K562 (cell line): ENCODE measurements around the gene CARMIL1. TPM values are rescaled to one million over a fixed set of nuclear protein-coding genes. Genes with fewer than 3 reads are reported as not detected.

Experiments used
- ATAC-seq: fragments of 200-7000 bp; cut with Tn5 transposase; 3 replicates; pipeline ENCODE4 v1.9.1; 2020; ENCODE audit warnings: moderate library complexity
- BruUV-seq: library from RNA; stranded (reverse); fragments of 400-500 nt; replicated peaks from 2 replicates; lab custom pipeline; 2021; lab: Mats Ljungman, UMichigan
- CTCF ChIA-PET: fragments of 300-600 bp; formaldehyde crosslinking; extraction: SDS; loops from one replicate; lab custom pipeline; 2021; ENCODE audit warnings: low intra/inter-chr PET ratio; lab: Yijun Ruan, JAX
- POLR2A ChIA-PET: fragments of 300-600, 350-650 bp; sonication (Branson Sonifier 250); formaldehyde crosslinking; extraction: SDS; loops from one replicate; lab custom pipeline; 2021; ENCODE audit warnings: antibody characterized with exemption, inconsistent platforms; lab: Yijun Ruan, JAX
- DNase-seq, 4 experiments: peaks; one replicate each; pipeline versions ENCODE4 v3.0.0 to v3.0.0-alpha.2; 2011 to 2018; ENCODE audit warnings: low spot score in 3 of 4, mixed read lengths in 3 of 4; ENCODE audit errors: extremely low read depth in 1 of 4
- FAIRE-seq: peaks from 2 replicates; lab custom pipeline; 2011; peaks lifted over from hg19 to GRCh38; lab: Jason Lieb, UNC
- H2AFZ ChIP-seq: 2 replicates; pipeline ENCODE4 v1.6.0; 2011; ENCODE audit warnings: low read depth, low read length, control low read depth, inconsistent platforms
- H3K27ac ChIP-seq: fragments of 200-600 bp; 3 replicates; pipeline ENCODE4 v1.8.0; 2011; ENCODE audit warnings: low read depth, mild to moderate bottlenecking, control low read depth, inconsistent platforms, low read length, moderate library complexity, mixed read lengths; ENCODE audit errors: extremely low read depth
- H3K27me3 ChIP-seq, 2 experiments: fragments of 300-600 bp in 1 of 2; 2 replicates in 1 of 2; 3 replicates in 1 of 2; pipeline versions ENCODE4 v1.6.0 to v1.8.0; 2011; ENCODE audit warnings: inconsistent platforms in 2 of 2, low read length in 2 of 2, mild to moderate bottlenecking in 1 of 2, mixed read lengths in 1 of 2, moderate library complexity in 1 of 2; ENCODE audit not compliant: control insufficient read depth in 2 of 2, insufficient read depth in 2 of 2
- H3K36me3 ChIP-seq: fragments of 300-600 bp; 3 replicates; pipeline ENCODE4 v1.8.0; 2011; ENCODE audit warnings: mild to moderate bottlenecking, low read length, inconsistent platforms; ENCODE audit not compliant: control insufficient read depth, insufficient read depth
- H3K4me1 ChIP-seq, 2 experiments: fragments of 200-600 bp in 1 of 2; replicated peaks in 1 of 2; 2 replicates in 1 of 2; 3 replicates in 1 of 2; pipeline versions ENCODE4 v1.5.1 to v1.8.0; 2011; ENCODE audit warnings: inconsistent platforms in 2 of 2, low read length in 2 of 2, mild to moderate bottlenecking in 1 of 2, mixed read lengths in 1 of 2, moderate library complexity in 1 of 2; ENCODE audit not compliant: control insufficient read depth in 2 of 2, insufficient read depth in 2 of 2
- H3K4me2 ChIP-seq: 2 replicates; pipeline ENCODE4 v1.6.1; 2011; ENCODE audit warnings: low read length, control low read depth, inconsistent platforms, mixed read lengths; ENCODE audit not compliant: insufficient read depth
- H3K4me3 ChIP-seq: fragments of 200-600 bp; sonication (generic), shearing (Covaris generic); 2 replicates; pipeline ENCODE4 v1.5.1; 2016; ENCODE audit warnings: control low read depth, inconsistent platforms
- H3K79me2 ChIP-seq: fragments of 200-600 bp; 3 replicates; pipeline ENCODE4 v1.8.0; 2011; ENCODE audit warnings: low read length, inconsistent platforms; ENCODE audit not compliant: control insufficient read depth, insufficient read depth
- H3K9ac ChIP-seq, 2 experiments: 2 replicates each; pipeline versions ENCODE4 v1.6.0 to v1.6.1; 2011; ENCODE audit warnings: low read depth in 2 of 2, low read length in 2 of 2, control low read depth in 1 of 2, inconsistent platforms in 1 of 2, mild to moderate bottlenecking in 1 of 2, mixed read lengths in 1 of 2; ENCODE audit not compliant: insufficient read depth in 1 of 2
- H3K9me1 ChIP-seq: one replicate; pipeline ENCODE4 v1.6.0; 2011; ENCODE audit warnings: inconsistent platforms, mild to moderate bottlenecking, low read length, moderate library complexity; ENCODE audit not compliant: control insufficient read depth, insufficient read depth
- H3K9me3 ChIP-seq: replicated peaks from 2 replicates; pipeline ENCODE4 v1.5.1; 2011; ENCODE audit warnings: low read depth, low read length, inconsistent platforms; ENCODE audit not compliant: control insufficient read depth, insufficient read depth
- H4K20me1 ChIP-seq: replicated peaks from 2 replicates; pipeline ENCODE4 v1.6.1; 2011; ENCODE audit warnings: low read length, inconsistent platforms, mixed read lengths; ENCODE audit not compliant: control insufficient read depth, insufficient read depth
- BDP1 ChIP-seq: IDR thresholded peaks from 3 replicates; pipeline ENCODE4 v1.6.1; 2011; ENCODE audit not compliant: insufficient read length, insufficient read depth
- CCNT2 ChIP-seq: IDR thresholded peaks from 2 replicates; pipeline ENCODE4 v1.6.1; 2011; ENCODE audit warnings: borderline replicate concordance, low read depth, mild to moderate bottlenecking, moderate library complexity, mixed read lengths, low read length; ENCODE audit not compliant: insufficient read length; ENCODE audit errors: extremely low read depth
- CREBBP ChIP-seq: IDR thresholded peaks from one replicate; pipeline ENCODE4 v1.6.1; 2012; ENCODE audit warnings: low read depth, mild to moderate bottlenecking, control low read depth, inconsistent platforms, low read length
- EP400 ChIP-seq: fragments of 450-650 bp; IDR thresholded peaks from 2 replicates; pipeline ENCODE4 v1.6.1; 2017; ENCODE audit warnings: antibody characterized with exemption, mild to moderate bottlenecking, moderate library complexity
- EZH2 ChIP-seq: IDR thresholded peaks from 2 replicates; pipeline ENCODE4 v1.6.1; 2012; ENCODE audit warnings: low read depth, mild to moderate bottlenecking, inconsistent platforms, low read length, borderline replicate concordance
- GTF2E2 ChIP-seq: fragments of 200-800 bp; sonication (Bioruptor generic); IDR thresholded peaks from 2 replicates; pipeline ENCODE4 v1.6.1; 2016; ENCODE audit warnings: missing genetic modification characterization, missing compliant biosample characterization
- HCFC1 ChIP-seq: IDR thresholded peaks from 2 replicates; pipeline ENCODE4 v1.6.1; 2012; ENCODE audit warnings: low read depth, low read length, improper control_type of control experiment
- HNRNPL ChIP-seq: fragments of 200-400 bp; formaldehyde crosslinking; IDR thresholded peaks from 2 replicates; pipeline ENCODE4 v1.6.1; 2017; ENCODE audit warnings: low read depth, mild to moderate bottlenecking, low read length
- KLF13 ChIP-seq: fragments of 450-650 bp; IDR thresholded peaks from 2 replicates; pipeline ENCODE4 v1.6.1; 2016; ENCODE audit warnings: missing genetic modification characterization, low read depth, mild to moderate bottlenecking, missing compliant biosample characterization, moderate library complexity, borderline replicate concordance
- NFIC ChIP-seq: fragments of 450-650 bp; IDR thresholded peaks from 2 replicates; pipeline ENCODE4 v1.6.1; 2017; ENCODE audit warnings: mild to moderate bottlenecking, inconsistent platforms
- PRMT5 ChIP-seq: sonication (generic); formaldehyde crosslinking; IDR thresholded peaks from 2 replicates; pipeline ENCODE4 v1.5.0; 2020; ENCODE audit warnings: missing genetic modification reagents
- RBBP5 ChIP-seq: fragments of 200-600 bp; sonication (generic); IDR thresholded peaks from 2 replicates; pipeline ENCODE4 v1.6.1; 2012; ENCODE audit warnings: borderline replicate concordance, mild to moderate bottlenecking, low read length, control low read depth, inconsistent platforms; ENCODE audit not compliant: insufficient read depth, poor library complexity, severe bottlenecking
- RBM14 ChIP-seq: fragments of 200-400 bp; formaldehyde crosslinking; IDR thresholded peaks from 2 replicates; pipeline ENCODE4 v1.6.1; 2018; ENCODE audit warnings: low read depth, mild to moderate bottlenecking, low read length, moderate library complexity, borderline replicate concordance; ENCODE audit not compliant: insufficient read depth
- TAL1 ChIP-seq: fragments of 450-650 bp; IDR thresholded peaks from 2 replicates; pipeline ENCODE4 v1.6.1; 2016; ENCODE audit warnings: mild to moderate bottlenecking
- U2AF1 ChIP-seq: fragments of 200-400 bp; formaldehyde crosslinking; optimal IDR thresholded peaks from 2 replicates; pipeline ENCODE3; 2017; ENCODE audit warnings: mild to moderate bottlenecking, low read depth, low read length, moderate library complexity
- ZNF140 ChIP-seq: fragments of 250-450 bp; sonication (Bioruptor Pico); IDR thresholded peaks from 2 replicates; pipeline ENCODE4 v1.8.0; 2021; ENCODE audit warnings: moderate library complexity, mild to moderate bottlenecking, inconsistent platforms
- ZNF239 ChIP-seq: fragments of 250-450 bp; sonication (Bioruptor Pico); IDR thresholded peaks from 2 replicates; pipeline ENCODE4 v1.4.0; 2020; ENCODE audit warnings: mild to moderate bottlenecking
- ZNF354B ChIP-seq: fragments of 250-450 bp; sonication (Bioruptor Pico); IDR thresholded peaks from 2 replicates; pipeline ENCODE4 v1.4.0; 2020
- WGBS: fragments of 100-300 bp; shearing (Covaris generic); methylation state at CpG from one replicate; pipeline ENCODE4 v1.1.6; 2016; ENCODE audit warnings: low coverage, mixed read lengths; ENCODE audit not compliant: insufficient coverage; ENCODE audit errors: missing lambda C conversion rate; 5-methylcytosine and 5-hydroxymethylcytosine counted together
- in situ Hi-C: fragments of 300-500 bp; cut with MboI; formaldehyde crosslinking; loops from 4 replicates; pipeline ENCODE4 v1.15.0; 2018; ENCODE audit warnings: inconsistent platforms, mixed read lengths
- intact Hi-C: fragments of 100-400 bp; cut with micrococcal nuclease; formaldehyde crosslinking; loops from 2 replicates; pipeline ENCODE4 v1.14.2; 2022
- polyA plus RNA-seq, 8 experiments: library from polyadenylated mRNA; depleted of rRNA in 4 of 8; stranded (reverse) in 5 of 8; unstranded in 3 of 8; fragments of >200 nt; fragmentation: Nextera tagmentation in 2 of 8; fragmentation: Illumina TruSeq in 1 of 8; extraction: Ambion mirVana in 2 of 8; extraction: Trizol in 1 of 8; gene quantifications; 2 replicates each; pipeline versions ENCODE4 v1.2.1 to v1.2.3, GENCODE V29; 2011 to 2014; ENCODE audit warnings: inconsistent platforms in 1 of 8, missing spikeins in 1 of 8
- total RNA-seq, 7 experiments: library from RNA; depleted of rRNA in 6 of 7; stranded (reverse); fragments of >200 nt in 6 of 7; fragmentation: Illumina TruSeq in 2 of 7; extraction: Trizol in 2 of 7; gene quantifications; 2 replicates each; pipeline versions ENCODE4 v1.2.1 to v1.2.3, GENCODE V29; 2011 to 2021; ENCODE audit warnings: low replicate concordance in 1 of 7
- TF ChIP-seq, protein P1 (sequence below): fragments of 450-650 bp; formaldehyde crosslinking; IDR thresholded peaks from 2 replicates; pipeline ENCODE4 v1.4.0; 2020; ENCODE audit warnings: mild to moderate bottlenecking

Gene CARMIL1
- total and polyA plus RNA-seq, 9 of the 15 experiments (the other 6 are each of a cell fraction or from before 2014, with no cell fraction given), result 0.04 to 0.32 (median 0.10) TPM; not detected in 1

DNA sequence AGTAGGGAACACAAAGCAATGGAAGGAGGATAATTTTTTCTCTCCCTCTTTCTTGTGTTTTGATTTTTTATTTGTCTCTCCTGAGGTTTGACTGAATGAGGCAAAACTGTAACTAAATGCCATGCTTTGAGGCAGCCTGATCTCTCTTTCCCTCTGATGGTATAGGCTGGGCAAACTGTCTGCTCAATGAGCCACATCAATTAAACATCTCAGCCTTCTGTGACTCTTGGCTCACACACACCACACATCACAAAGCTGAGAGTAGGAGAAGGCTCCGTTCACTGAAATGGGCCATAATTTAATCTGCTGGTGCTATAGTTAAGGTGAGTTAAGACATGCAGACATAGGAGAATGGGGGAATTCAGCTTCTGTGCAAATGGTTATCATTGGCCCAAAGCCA lies 344.7 kb downstream of the CARMIL1 start:
- intact Hi-C loops, result no loop called here
- BruUV-seq, result no TSS peak
- 0% methylated on average over 1 of the region's 1 CpG for WGBS

DNA sequence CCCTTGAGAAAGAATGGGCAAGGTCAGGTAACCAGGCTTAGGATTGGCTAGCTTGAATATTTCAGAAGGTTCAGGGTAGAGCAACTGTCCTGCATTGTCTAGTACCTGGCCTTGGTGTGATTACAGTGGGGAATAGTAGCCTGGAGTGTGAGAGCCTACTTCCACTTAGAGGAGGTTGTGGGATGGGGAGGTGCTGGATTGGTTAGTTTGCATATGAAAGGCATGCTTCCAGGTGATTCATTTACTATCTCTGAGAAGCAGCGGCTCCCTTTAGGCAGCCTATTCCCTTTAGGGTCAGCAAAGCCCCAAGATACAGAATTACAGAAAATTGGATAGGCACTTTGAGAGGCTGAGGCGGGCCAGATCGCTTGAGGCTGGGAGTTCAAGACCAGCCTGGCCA lies 347.8 kb downstream of the CARMIL1 start:
- Histone ChIP-seq H3K9me3 (no peaks in the 10 kb centered on the region), H3K9me1 (no peaks in the 10 kb centered on the region), H4K20me1 (0 out of 2 replicates have a peak, but pooled peaks cover 3% of the 10 kb centered on the region), H3K4me2 (no peak overlapping the region), H2AFZ (no peak overlapping the region), H3K27me3 (peaks cover 2 to 10% of the 10 kb centered on the region in 2 experiments; a peak in 2 of 5 replicates), H3K4me3 (no peak overlapping the region), H3K4me1 (no peaks in the 10 kb centered on the region), H3K36me3 (no peaks in the 10 kb centered on the region), H3K9ac (no peak overlapping the region), H3K79me2 (no peaks in the 10 kb centered on the region), H3K27ac (no peak overlapping the region)
- TF ChIP-seq ZNF140 (CRISPR knock-in tag) (no peak), ZNF354B (CRISPR knock-in tag) (no peak), U2AF1 (no peak), HCFC1 (no peak), EZH2 (no peak), RBM14 (no peak), TAL1 (no peak), GTF2E2 (tag) (no peak), HNRNPL (no peak), ZNF239 (CRISPR knock-in tag) (no peak), PRMT5 (CRISPR knock-in tag) (no peak), BDP1 (no peak), KLF13 (tag) (no peak), CCNT2 (no peak), EP400 (no peak), RBBP5 (no peak)
- TF ChIP-seq, protein P1, sequence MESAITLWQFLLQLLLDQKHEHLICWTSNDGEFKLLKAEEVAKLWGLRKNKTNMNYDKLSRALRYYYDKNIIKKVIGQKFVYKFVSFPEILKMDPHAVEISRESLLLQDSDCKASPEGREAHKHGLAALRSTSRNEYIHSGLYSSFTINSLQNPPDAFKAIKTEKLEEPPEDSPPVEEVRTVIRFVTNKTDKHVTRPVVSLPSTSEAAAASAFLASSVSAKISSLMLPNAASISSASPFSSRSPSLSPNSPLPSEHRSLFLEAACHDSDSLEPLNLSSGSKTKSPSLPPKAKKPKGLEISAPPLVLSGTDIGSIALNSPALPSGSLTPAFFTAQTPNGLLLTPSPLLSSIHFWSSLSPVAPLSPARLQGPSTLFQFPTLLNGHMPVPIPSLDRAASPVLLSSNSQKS, result no peak
- in situ Hi-C loops, result no loop called here
- DNase-seq (no peak), FAIRE-seq (no peak), ATAC-seq (no peak)
- ChIA-PET CTCF (no interaction called here), POLR2A (no interaction called here)
- intact Hi-C loops, result no loop called here
- no TSS peak for BruUV-seq
- WGBS, result 3% methylated on average over 3 of the region's 3 CpGs

More for the DNA sequence above, 344.7 kb downstream of the CARMIL1 start:
- in situ Hi-C loops, result no loop called here
- ChIA-PET CTCF (no interaction called here), POLR2A (no interaction called here)
- ATAC-seq (no peak), DNase-seq (no peak), FAIRE-seq (no peak)
- Histone ChIP-seq H3K9me3 (no peaks in the 10 kb centered on the region), H2AFZ (no peak overlapping the region), H3K4me1 (no peaks in the 10 kb centered on the region), H3K9me1 (no peaks in the 10 kb centered on the region), H3K27me3 (peaks cover 0 to 17% of the 10 kb centered on the region in 2 experiments; a peak in 3 of 5 replicates), H3K79me2 (no peaks in the 10 kb centered on the region), H3K36me3 (no peaks in the 10 kb centered on the region), H3K27ac (no peak overlapping the region), H3K4me3 (no peak overlapping the region), H3K4me2 (no peak overlapping the region), H4K20me1 (no peaks in the 10 kb centered on the region), H3K9ac (no peak overlapping the region)
- TF ChIP-seq NFIC, result peak; percentile 55
- TF ChIP-seq CREBBP, result no peak
